Ascending aorta (tissue), 2 donors: ENCODE measurements around the gene CDH13. TPM values are rescaled to one million over a fixed set of nuclear protein-coding genes. Genes with fewer than 3 reads are reported as not detected.

ENCODE experiments used
- DNase-seq, 2 donors: peaks; one replicate each; pipeline ENCODE4 v3.0.0-alpha.2; 2019; ENCODE audit warnings: low spot score in 2 of 2
- H3K27ac ChIP-seq, 2 donors: fragments of 200-600 bp; sonication (generic); one replicate each; pipeline ENCODE4 v1.5.1; 2016 to 2017; ENCODE audit warnings: mild to moderate bottlenecking in 1 of 2
- H3K27me3 ChIP-seq: fragments of 200-600 bp; sonication (generic); one replicate; pipeline ENCODE4 v1.5.1; 2017
- H3K36me3 ChIP-seq, 2 donors: fragments of 200-600 bp; sonication (generic); one replicate each; pipeline ENCODE4 v1.5.1; 2016
- H3K4me1 ChIP-seq, 2 donors: fragments of 200-600 bp; sonication (generic); one replicate each; pipeline ENCODE4 v1.5.1; 2016 to 2017; ENCODE audit warnings: mild to moderate bottlenecking in 1 of 2
- H3K4me3 ChIP-seq, 2 donors: fragments of 200-600 bp; sonication (generic); one replicate each; pipeline ENCODE4 v1.5.1; 2016 to 2017; ENCODE audit warnings: mild to moderate bottlenecking in 1 of 2
- H3K9me3 ChIP-seq, 2 donors: fragments of 200-600 bp; sonication (generic); one replicate each; pipeline ENCODE4 v1.5.1; 2016
- CTCF ChIP-seq, 3 experiments: fragments of 200-600 bp in 2 of 3; fragments of 450-650 bp in 1 of 3; sonication (generic) in 2 of 3; IDR thresholded peaks; one replicate each; pipeline ENCODE4 v1.5.1; 2016 to 2019; ENCODE audit warnings: antibody characterized with exemption in 3 of 3, mild to moderate bottlenecking in 1 of 3, moderate library complexity in 1 of 3
- intact Hi-C: fragments of 100-400 bp; cut with DNase I; formaldehyde crosslinking; loops from one replicate; pipeline ENCODE4 v1.15.1; 2023
- total RNA-seq: library from RNA; depleted of rRNA; stranded (reverse); fragments of >200 nt; gene quantifications from one replicate; pipeline ENCODE4 v1.1.0, GENCODE V29; 2016

CDH13 gene
- total RNA-seq, 1 donor from 2014 or later = 160 TPM

GRCh38 chr16:83253521-83253920, 626.8 kb downstream of the CDH13 start:
- no peak for DNase-seq
- Histone ChIP-seq H3K27ac (no peak overlapping the region), H3K36me3 (no peaks in the 10 kb centered on the region), H3K4me3 (no peak overlapping the region), H3K27me3 (no peaks in the 10 kb centered on the region), H3K9me3 (no peaks in the 10 kb centered on the region), H3K4me1 (no peaks in the 10 kb centered on the region)
- intact Hi-C loops = no loop called here
- TF ChIP-seq CTCF (IDR thresholded peaks at IDR 0.05) = no peak

- no peaks in the 10 kb centered on the region for H3K27me3 ChIP-seq
- no peaks in the 10 kb centered on the region for H3K9me3 ChIP-seq
- no peaks in the 10 kb centered on the region for H3K36me3 ChIP-seq
- intact Hi-C loops = no loop called here
- no peaks in the 10 kb centered on the region for H3K4me1 ChIP-seq
- TF ChIP-seq CTCF (IDR thresholded peaks at IDR 0.05) = no peak
- no peak overlapping the region for H3K4me3 ChIP-seq
- no peak for DNase-seq
- no peak overlapping the region for H3K27ac ChIP-seq
Measured at GRCh38 chr16:83258366-83258928, 631.7 kb downstream of the CDH13 start.

- Histone ChIP-seq H3K27me3 (no peaks in the 10 kb centered on the region), H3K36me3 (no peaks in the 10 kb centered on the region), H3K4me1 (no peaks in the 10 kb centered on the region), H3K4me3 (no peak overlapping the region), H3K27ac (no peak overlapping the region), H3K9me3 (no peaks in the 10 kb centered on the region)
- TF ChIP-seq CTCF (IDR thresholded peaks at IDR 0.05) = no peak
- intact Hi-C loops = no loop called here
- DNase-seq = no peak
Measured at GRCh38 chr16:83266848-83267553, 640.2 kb downstream of the CDH13 start.

GRCh38 chr16:83268169-83268568, 641.4 kb downstream of the CDH13 start:
- TF ChIP-seq CTCF (IDR thresholded peaks at IDR 0.05) = no peak
- intact Hi-C loops = no loop called here
- no peak overlapping the region for H3K4me3 ChIP-seq

GRCh38 chr16:83269048-83269447, 642.3 kb downstream of the CDH13 start:
- no peaks in the 10 kb centered on the region for H3K9me3 ChIP-seq
- DNase-seq = no peak
- no peaks in the 10 kb centered on the region for H3K36me3 ChIP-seq
- no peaks in the 10 kb centered on the region for H3K4me1 ChIP-seq
- no peaks in the 10 kb centered on the region for H3K27me3 ChIP-seq
- intact Hi-C loops = no loop called here
- no peak for TF ChIP-seq CTCF (IDR thresholded peaks at IDR 0.05)
- no peak overlapping the region for H3K27ac ChIP-seq
- no peak overlapping the region for H3K4me3 ChIP-seq

More at GRCh38 chr16:83268169-83268568, 641.4 kb downstream of the CDH13 start:
- Histone ChIP-seq H3K9me3 (no peaks in the 10 kb centered on the region), H3K27ac (no peak overlapping the region), H3K36me3 (no peaks in the 10 kb centered on the region), H3K4me1 (no peaks in the 10 kb centered on the region), H3K27me3 (no peaks in the 10 kb centered on the region)
- DNase-seq = no peak
